K562 (cell line): ENCODE data around the gene CD300A. TPM values are rescaled to one million over a fixed set of nuclear protein-coding genes. Genes with fewer than 3 reads are reported as not detected.

ENCODE experiments used
- ADNP ChIP-seq: fragments of 200-800 bp; sonication (Bioruptor generic); IDR thresholded peaks from 2 replicates; pipeline ENCODE4 v1.6.1; 2016; ENCODE audit warnings: missing genetic modification characterization, missing compliant biosample characterization
- ATF7 ChIP-seq: fragments of 450-650 bp; IDR thresholded peaks from 2 replicates; pipeline ENCODE4 v1.7.1; 2014; ENCODE audit warnings: mild to moderate bottlenecking, moderate library complexity
- C11orf30 ChIP-seq: fragments of 450-650 bp; IDR thresholded peaks from 2 replicates; pipeline ENCODE4 v1.6.1; 2016; ENCODE audit warnings: low read depth, mild to moderate bottlenecking
- CCNT2 ChIP-seq: IDR thresholded peaks from 2 replicates; pipeline ENCODE4 v1.6.1; 2011; ENCODE audit warnings: borderline replicate concordance, low read depth, mild to moderate bottlenecking, moderate library complexity, mixed read lengths, low read length; ENCODE audit not compliant: insufficient read length; ENCODE audit errors: extremely low read depth
- CREB1 ChIP-seq, 2 experiments: sonication (generic) in 1 of 2; formaldehyde crosslinking in 1 of 2; IDR thresholded peaks; 2 replicates each; pipeline versions ENCODE4 v1.6.1 to v1.8.0; 2012 to 2022; ENCODE audit warnings: inconsistent platforms in 1 of 2, mild to moderate bottlenecking in 1 of 2, missing genetic modification reagents in 1 of 2, moderate library complexity in 1 of 2
- CTCFL ChIP-seq: IDR thresholded peaks from 2 replicates; pipeline ENCODE4 v1.6.1; 2011; ENCODE audit warnings: borderline replicate concordance, low read depth, mild to moderate bottlenecking, moderate library complexity, low read length; ENCODE audit not compliant: insufficient read depth, poor library complexity, severe bottlenecking
- ETV5 ChIP-seq: sonication (generic); formaldehyde crosslinking; IDR thresholded peaks from 2 replicates; pipeline ENCODE4 v1.4.0; 2020; ENCODE audit warnings: low read depth, mild to moderate bottlenecking, missing genetic modification reagents
- GABPA ChIP-seq: fragments of 200-800 bp; sonication (Bioruptor generic); conservative IDR thresholded peaks from 2 replicates; pipeline ENCODE4 v1.6.1; 2016; ENCODE audit warnings: low read depth, missing genetic modification characterization, missing compliant biosample characterization
- KAT7 ChIP-seq: sonication (generic); formaldehyde crosslinking; IDR thresholded peaks from 2 replicates; pipeline ENCODE4 v1.8.0; 2022; ENCODE audit warnings: missing genetic modification reagents, mild to moderate bottlenecking, borderline replicate concordance
- POLR2G ChIP-seq: fragments of 200-400 bp; formaldehyde crosslinking; IDR thresholded peaks from 2 replicates; pipeline ENCODE4 v1.6.1; 2017; ENCODE audit warnings: low read depth, mild to moderate bottlenecking, antibody characterized with exemption, low read length, moderate library complexity
- PPARD ChIP-seq: fragments of 250-450 bp; sonication (Bioruptor Pico); IDR thresholded peaks from 2 replicates; pipeline ENCODE4 v1.8.0; 2022; ENCODE audit warnings: inconsistent platforms, mild to moderate bottlenecking, moderate library complexity
- PRPF4 ChIP-seq: fragments of 200-400 bp; formaldehyde crosslinking; IDR thresholded peaks from one replicate; pipeline ENCODE4 v1.6.1; 2017; ENCODE audit warnings: low read length, low read depth, mild to moderate bottlenecking; ENCODE audit not compliant: insufficient read depth, poor library complexity, severe bottlenecking
- TRIM28 ChIP-seq: fragments of 450-650 bp; IDR thresholded peaks from 2 replicates; pipeline ENCODE4 v1.6.1; 2017
- ZBTB17 ChIP-seq: fragments of 450-650 bp; formaldehyde crosslinking; IDR thresholded peaks from 2 replicates; pipeline ENCODE4 v1.4.0; 2020; ENCODE audit warnings: mild to moderate bottlenecking
- ZNF282 ChIP-seq: sonication (generic); formaldehyde crosslinking; IDR thresholded peaks from 2 replicates; pipeline ENCODE4 v1.8.1; 2023; ENCODE audit warnings: missing genetic modification reagents
- polyA plus RNA-seq, 8 experiments: library from polyadenylated mRNA; depleted of rRNA in 4 of 8; stranded (reverse) in 5 of 8; unstranded in 3 of 8; fragments of >200 nt; fragmentation: Nextera tagmentation in 2 of 8; fragmentation: Illumina TruSeq in 1 of 8; extraction: Ambion mirVana in 2 of 8; extraction: Trizol in 1 of 8; gene quantifications; 2 replicates each; pipeline versions ENCODE4 v1.2.1 to v1.2.3, GENCODE V29; 2011 to 2014; ENCODE audit warnings: inconsistent platforms in 1 of 8, missing spikeins in 1 of 8
- total RNA-seq, 7 experiments: library from RNA; depleted of rRNA in 6 of 7; stranded (reverse); fragments of >200 nt in 6 of 7; fragmentation: Illumina TruSeq in 2 of 7; extraction: Trizol in 2 of 7; gene quantifications; 2 replicates each; pipeline versions ENCODE4 v1.2.1 to v1.2.3, GENCODE V29; 2011 to 2021; ENCODE audit warnings: low replicate concordance in 1 of 7
- TF ChIP-seq, protein P1 (sequence below): fragments of 450-650 bp; IDR thresholded peaks from 2 replicates; pipeline ENCODE4 v1.6.1; 2017; ENCODE audit warnings: antibody characterized with exemption, mild to moderate bottlenecking
- TF ChIP-seq, protein P2 (sequence below): fragments of 250-450 bp; sonication (Bioruptor Pico); IDR thresholded peaks from 2 replicates; pipeline ENCODE4 v1.5.0; 2020; ENCODE audit warnings: mild to moderate bottlenecking, borderline replicate concordance

CD300A gene
- total and polyA plus RNA-seq, 9 of the 15 experiments (the other 6 are each of a cell fraction or from before 2014, with no cell fraction given), result 0.21 to 1.7 (median 0.41) TPM; not detected in 1

DNA sequence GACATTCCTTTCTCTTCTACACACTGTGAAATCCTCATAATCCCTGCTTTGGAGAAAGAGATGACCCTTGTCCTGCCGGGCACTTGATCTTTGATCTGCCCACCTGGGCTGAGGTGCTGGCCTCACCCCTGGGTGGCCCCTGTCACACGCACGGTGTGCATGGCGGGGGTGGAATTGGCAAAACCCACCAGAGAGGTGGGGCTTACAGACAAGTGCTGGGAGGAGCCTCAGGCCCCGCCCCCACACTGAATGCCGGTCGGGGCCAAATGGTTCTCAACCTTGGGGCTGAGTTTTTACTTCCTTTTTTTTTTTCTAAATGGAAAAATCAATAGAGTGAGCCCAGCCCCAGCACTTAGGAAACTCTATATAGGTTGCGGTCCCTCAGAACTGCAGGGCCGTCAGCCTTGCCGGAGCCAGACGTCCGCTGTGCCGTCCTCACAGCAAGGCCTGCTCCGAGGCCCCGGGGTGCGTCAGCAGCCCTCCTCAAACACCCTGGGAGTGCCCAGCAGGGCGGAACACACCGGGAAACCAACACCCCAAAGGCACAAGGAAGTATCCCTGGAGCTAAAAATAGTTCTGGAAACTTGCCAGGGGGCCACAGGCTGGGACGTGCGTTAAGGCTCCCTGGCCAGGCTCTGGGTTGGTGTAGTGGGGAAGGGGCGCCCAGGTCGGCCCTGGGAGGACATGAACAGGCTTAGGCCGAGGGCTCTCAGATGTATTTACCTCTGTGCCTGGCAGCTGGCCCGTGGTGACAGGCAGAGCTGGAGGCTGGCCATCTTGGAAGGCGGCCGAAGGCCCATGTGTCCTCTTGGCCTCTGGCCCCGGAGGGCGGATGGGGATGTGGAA is 23.5 kb upstream of the CD300A start (continued):
- TF ChIP-seq PPARD (CRISPR knock-in tag), result no peak
- TF ChIP-seq PRPF4, result no peak
- no peak for TF ChIP-seq TRIM28
- 0 out of 2 replicates have a peak, but pooled peaks have one; percentile 26 for TF ChIP-seq ETV5 (CRISPR knock-in tag)
- 0 out of 2 replicates have a peak, but pooled peaks have one; percentile 15 for TF ChIP-seq GABPA
- no peak for TF ChIP-seq CREB1 (IDR thresholded peaks at IDR 0.05)
- 0 out of 2 replicates have a peak, but pooled peaks have one; percentile 28 for TF ChIP-seq CREB1 (CRISPR knock-in tag; IDR thresholded peaks at IDR 0.05)
- no peak for TF ChIP-seq CTCFL
- TF ChIP-seq POLR2G, result peak; percentile 47; the same call in 1 of the 2 replicates
- TF ChIP-seq, protein P1, sequence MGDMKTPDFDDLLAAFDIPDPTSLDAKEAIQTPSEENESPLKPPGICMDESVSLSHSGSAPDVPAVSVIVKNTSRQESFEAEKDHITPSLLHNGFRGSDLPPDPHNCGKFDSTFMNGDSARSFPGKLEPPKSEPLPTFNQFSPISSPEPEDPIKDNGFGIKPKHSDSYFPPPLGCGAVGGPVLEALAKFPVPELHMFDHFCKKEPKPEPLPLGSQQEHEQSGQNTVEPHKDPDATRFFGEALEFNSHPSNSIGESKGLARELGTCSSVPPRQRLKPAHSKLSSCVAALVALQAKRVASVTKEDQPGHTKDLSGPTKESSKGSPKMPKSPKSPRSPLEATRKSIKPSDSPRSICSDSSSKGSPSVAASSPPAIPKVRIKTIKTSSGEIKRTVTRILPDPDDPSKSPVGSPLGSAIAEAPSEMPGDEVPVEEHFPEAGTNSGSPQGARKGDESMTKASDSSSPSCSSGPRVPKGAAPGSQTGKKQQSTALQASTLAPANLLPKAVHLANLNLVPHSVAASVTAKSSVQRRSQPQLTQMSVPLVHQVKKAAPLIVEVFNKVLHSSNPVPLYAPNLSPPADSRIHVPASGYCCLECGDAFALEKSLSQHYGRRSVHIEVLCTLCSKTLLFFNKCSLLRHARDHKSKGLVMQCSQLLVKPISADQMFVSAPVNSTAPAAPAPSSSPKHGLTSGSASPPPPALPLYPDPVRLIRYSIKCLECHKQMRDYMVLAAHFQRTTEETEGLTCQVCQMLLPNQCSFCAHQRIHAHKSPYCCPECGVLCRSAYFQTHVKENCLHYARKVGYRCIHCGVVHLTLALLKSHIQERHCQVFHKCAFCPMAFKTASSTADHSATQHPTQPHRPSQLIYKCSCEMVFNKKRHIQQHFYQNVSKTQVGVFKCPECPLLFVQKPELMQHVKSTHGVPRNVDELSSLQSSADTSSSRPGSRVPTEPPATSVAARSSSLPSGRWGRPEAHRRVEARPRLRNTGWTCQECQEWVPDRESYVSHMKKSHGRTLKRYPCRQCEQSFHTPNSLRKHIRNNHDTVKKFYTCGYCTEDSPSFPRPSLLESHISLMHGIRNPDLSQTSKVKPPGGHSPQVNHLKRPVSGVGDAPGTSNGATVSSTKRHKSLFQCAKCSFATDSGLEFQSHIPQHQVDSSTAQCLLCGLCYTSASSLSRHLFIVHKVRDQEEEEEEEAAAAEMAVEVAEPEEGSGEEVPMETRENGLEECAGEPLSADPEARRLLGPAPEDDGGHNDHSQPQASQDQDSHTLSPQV, result peak; percentile 44; the same call in 1 of the 2 replicates
- TF ChIP-seq, protein P2, sequence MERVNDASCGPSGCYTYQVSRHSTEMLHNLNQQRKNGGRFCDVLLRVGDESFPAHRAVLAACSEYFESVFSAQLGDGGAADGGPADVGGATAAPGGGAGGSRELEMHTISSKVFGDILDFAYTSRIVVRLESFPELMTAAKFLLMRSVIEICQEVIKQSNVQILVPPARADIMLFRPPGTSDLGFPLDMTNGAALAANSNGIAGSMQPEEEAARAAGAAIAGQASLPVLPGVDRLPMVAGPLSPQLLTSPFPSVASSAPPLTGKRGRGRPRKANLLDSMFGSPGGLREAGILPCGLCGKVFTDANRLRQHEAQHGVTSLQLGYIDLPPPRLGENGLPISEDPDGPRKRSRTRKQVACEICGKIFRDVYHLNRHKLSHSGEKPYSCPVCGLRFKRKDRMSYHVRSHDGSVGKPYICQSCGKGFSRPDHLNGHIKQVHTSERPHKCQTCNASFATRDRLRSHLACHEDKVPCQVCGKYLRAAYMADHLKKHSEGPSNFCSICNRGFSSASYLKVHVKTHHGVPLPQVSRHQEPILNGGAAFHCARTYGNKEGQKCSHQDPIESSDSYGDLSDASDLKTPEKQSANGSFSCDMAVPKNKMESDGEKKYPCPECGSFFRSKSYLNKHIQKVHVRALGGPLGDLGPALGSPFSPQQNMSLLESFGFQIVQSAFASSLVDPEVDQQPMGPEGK, result no peak
- no peak for TF ChIP-seq ZNF282 (CRISPR knock-in tag)
- no peak for TF ChIP-seq ADNP (tag)
- TF ChIP-seq C11orf30, result peak; percentile 91; the same call in 1 of the 2 replicates
- peak; percentile 43 for TF ChIP-seq CCNT2
- no peak for TF ChIP-seq ZBTB17 (CRISPR knock-in tag)
- peak; percentile 75; the same call in 1 of the 2 replicates for TF ChIP-seq KAT7 (CRISPR knock-in tag)
- 0 out of 2 replicates have a peak, but pooled peaks have one; percentile 32 for TF ChIP-seq ATF7
